HL-60/S4 (cell line): ENCODE data around the gene GPC2.

ENCODE experiments used
- in situ Hi-C: fragments of 300-500 bp; cut with MboI; formaldehyde crosslinking; loops from 2 replicates; pipeline ENCODE4 v1.14.3; 2022; ENCODE audit warnings: low sequenced_read_pairs

GPC2 gene

GRCh38 chr7:100126239-100126930 is 50.8 kb downstream of the GPC2 start:
- in situ Hi-C loops = loop anchor here (5.0 kb wide), 1 partner anchor 134 kb away; no protein-coding TSS in a partner anchor

GRCh38 chr7:100124301-100125230 is 52.6 kb downstream of the GPC2 start:
- in situ Hi-C loops = loop anchor here (5.0 kb wide), 1 partner anchor 132 kb away; no protein-coding TSS in a partner anchor

- in situ Hi-C loops = no loop called here
These were observed 54.6 kb downstream of the GPC2 start for GRCh38 chr7:100122568-100122967.

GRCh38 chr7:100122067-100122466 is 55.1 kb downstream of the GPC2 start:
- in situ Hi-C loops = no loop called here

- in situ Hi-C loops = no loop called here
These were observed 56.5 kb downstream of the GPC2 start for GRCh38 chr7:100120733-100121036.

GRCh38 chr7:100119970-100120732 is 57.0 kb downstream of the GPC2 start:
- in situ Hi-C loops = no loop called here
